HepG2 (cell line): Measurements from ENCODE around the gene ZNF652.

ENCODE experiments used
- BORCS8-MEF2B ChIP-seq: sonication (generic); formaldehyde crosslinking; IDR thresholded peaks from 2 replicates; pipeline ENCODE4 v1.8.0; 2022; ENCODE audit warnings: mild to moderate bottlenecking, missing genetic modification reagents
- GTF2F1 ChIP-seq: fragments of 150-350 bp; IDR thresholded peaks from 2 replicates; pipeline ENCODE4 v1.6.1; 2014; ENCODE audit warnings: low read length
- MLLT10 ChIP-seq: sonication (generic); formaldehyde crosslinking; IDR thresholded peaks from 2 replicates; pipeline ENCODE4 v1.4.0; 2020; ENCODE audit warnings: missing genetic modification reagents
- TRAFD1 ChIP-seq: sonication (generic); formaldehyde crosslinking; IDR thresholded peaks from 2 replicates; pipeline ENCODE4 v1.5.1; 2020; ENCODE audit warnings: missing genetic modification reagents, mild to moderate bottlenecking, borderline replicate concordance
- ZBTB37 ChIP-seq: sonication (generic); formaldehyde crosslinking; IDR thresholded peaks from 2 replicates; pipeline ENCODE4 v1.4.0; 2020; ENCODE audit warnings: mild to moderate bottlenecking, missing genetic modification reagents
- ZNF580 ChIP-seq: IDR thresholded peaks from 2 replicates; pipeline ENCODE4 v1.6.1; 2016; ENCODE audit warnings: low read depth, borderline replicate concordance
- ZNF670 ChIP-seq: sonication (generic); formaldehyde crosslinking; IDR thresholded peaks from 2 replicates; pipeline ENCODE4 v1.8.0; 2022; ENCODE audit warnings: mild to moderate bottlenecking, missing genetic modification reagents, borderline replicate concordance

GRCh38 chr17:49365667-49366066 lies 3.6 kb upstream of the ZNF652 start:
- TF ChIP-seq BORCS8-MEF2B (CRISPR knock-in tag) (no peak), MLLT10 (CRISPR knock-in tag) (no peak), TRAFD1 (CRISPR knock-in tag) (no peak), GTF2F1 (no peak), ZNF580 (no peak), ZNF670 (no peak), ZBTB37 (CRISPR knock-in tag) (no peak)
